ENCODE results near the gene SSUH2.

The SSUH2 gene

DNA sequence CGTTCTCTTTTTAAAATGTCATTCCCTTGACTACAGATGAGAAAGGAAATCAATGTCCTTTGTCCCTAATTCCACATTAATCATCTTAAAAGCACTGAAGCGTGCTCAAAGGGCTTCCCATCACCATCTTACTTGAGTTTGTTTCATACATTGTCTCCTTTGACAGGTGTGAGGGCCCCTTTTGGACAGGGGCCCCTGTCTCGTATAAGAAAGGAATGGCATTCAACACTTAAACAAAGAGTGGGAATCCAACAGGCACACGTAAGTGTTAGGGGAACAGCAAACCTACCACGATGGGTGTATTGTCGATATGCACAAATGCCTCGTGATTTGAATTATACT, 5.0 kb downstream of the SSUH2 start:
- DNase-seq: no peak

GRCh38 chr3:8638994-8639658, 5.5 kb downstream of the SSUH2 start:
- DNase-seq: no peak

GRCh38 chr3:8637348-8637747, 7.2 kb downstream of the SSUH2 start:
- no peak for DNase-seq

DNA sequence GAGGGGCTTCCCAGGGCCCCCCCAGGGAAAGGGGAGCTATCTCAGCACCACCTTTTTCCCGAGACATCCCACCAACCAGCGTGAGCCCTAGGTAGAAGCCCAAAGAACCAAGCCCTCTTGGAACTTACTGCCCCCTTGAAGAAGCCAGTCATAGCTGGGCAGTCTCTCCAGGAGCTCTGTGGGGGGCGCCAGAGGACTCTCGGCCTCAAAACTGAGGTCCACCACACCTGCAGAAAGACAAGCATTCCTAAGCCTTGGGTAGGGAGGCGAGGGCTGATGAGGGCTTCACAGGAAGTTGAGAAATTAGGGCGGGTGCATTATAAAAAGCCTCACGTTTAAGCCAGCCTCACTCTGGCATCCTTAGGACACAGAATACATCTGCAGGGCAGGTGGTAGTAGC, 9.0 kb downstream of the SSUH2 start:
- DNase-seq: no peak

DNA sequence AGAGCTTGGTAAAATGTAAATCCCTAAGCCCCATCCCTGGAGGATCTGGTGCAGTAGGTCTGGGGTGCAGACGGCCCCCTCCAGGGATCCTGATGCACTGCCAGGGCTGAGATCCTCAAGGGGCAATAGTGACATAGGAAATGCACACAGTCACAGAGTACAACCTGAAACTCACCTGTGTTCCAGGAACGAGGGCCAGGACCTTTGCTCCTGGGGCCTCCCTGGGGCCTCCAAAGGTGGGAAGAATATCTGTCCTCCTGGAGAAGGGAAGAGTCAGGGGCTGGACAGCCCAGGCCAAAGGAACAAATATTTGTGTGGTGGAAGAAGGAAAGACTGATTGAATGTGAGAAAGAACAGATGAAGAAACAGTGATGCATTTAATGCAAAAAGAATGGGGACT, 9.5 kb downstream of the SSUH2 start:
- DNase-seq: no peak

- DNase-seq: no peak
These were observed 12.0 kb downstream of the SSUH2 start for GRCh38 chr3:8632402-8633237.

DNA sequence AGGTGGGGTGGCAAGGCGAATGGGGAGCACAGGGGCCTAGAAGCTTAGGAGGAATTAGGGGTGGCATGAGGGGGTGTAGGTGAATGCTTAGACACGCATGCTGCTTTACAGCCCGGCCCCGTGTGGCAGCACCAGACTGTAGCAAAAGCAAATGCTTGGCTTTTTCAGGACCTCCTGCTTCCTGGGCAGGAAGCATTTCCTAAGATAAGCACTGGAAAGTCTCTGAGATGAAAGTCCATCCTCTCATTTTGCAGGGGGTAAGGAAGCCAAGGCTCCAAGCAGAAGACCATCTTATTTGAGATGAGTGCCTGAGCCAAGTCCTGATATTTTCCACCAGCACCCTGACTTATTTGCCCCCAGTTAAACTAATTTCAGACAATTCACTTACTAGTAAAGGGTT, 12.9 kb downstream of the SSUH2 start:
- no peak for DNase-seq

- DNase-seq: peak in 1 of 2 donors; percentile 63
These were observed 15.2 kb downstream of the SSUH2 start for GRCh38 chr3:8629151-8630021.

- no peak for DNase-seq
These were observed 16.6 kb downstream of the SSUH2 start for GRCh38 chr3:8627949-8628348.

- no peak for DNase-seq
These were observed 17.2 kb downstream of the SSUH2 start for GRCh38 chr3:8627201-8627940.

- DNase-seq: no peak
These were observed 18.6 kb downstream of the SSUH2 start for GRCh38 chr3:8625991-8626390.

- no peak for DNase-seq
These were observed 20.0 kb downstream of the SSUH2 start for GRCh38 chr3:8624612-8625011.

DNA sequence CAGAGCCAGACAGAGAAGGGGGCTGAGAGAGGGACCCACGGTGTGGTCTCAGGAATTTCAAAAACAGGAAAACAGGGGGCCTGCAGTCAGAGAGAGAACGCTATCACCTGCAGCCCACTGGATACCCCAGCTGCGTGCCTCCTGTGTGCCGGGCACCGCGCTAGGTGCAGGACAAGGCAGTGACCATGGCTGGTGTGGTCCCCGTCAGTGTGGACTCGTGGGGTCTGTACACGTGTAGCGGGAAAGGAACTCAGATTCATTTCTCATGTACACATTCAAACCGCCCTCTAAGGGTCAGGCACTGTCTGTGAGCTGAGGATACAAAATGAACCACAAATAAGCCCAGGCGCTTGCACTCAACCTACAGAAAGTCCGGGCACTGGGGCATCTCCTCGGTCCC, 20.9 kb downstream of the SSUH2 start:
- DNase-seq: no peak

DNA sequence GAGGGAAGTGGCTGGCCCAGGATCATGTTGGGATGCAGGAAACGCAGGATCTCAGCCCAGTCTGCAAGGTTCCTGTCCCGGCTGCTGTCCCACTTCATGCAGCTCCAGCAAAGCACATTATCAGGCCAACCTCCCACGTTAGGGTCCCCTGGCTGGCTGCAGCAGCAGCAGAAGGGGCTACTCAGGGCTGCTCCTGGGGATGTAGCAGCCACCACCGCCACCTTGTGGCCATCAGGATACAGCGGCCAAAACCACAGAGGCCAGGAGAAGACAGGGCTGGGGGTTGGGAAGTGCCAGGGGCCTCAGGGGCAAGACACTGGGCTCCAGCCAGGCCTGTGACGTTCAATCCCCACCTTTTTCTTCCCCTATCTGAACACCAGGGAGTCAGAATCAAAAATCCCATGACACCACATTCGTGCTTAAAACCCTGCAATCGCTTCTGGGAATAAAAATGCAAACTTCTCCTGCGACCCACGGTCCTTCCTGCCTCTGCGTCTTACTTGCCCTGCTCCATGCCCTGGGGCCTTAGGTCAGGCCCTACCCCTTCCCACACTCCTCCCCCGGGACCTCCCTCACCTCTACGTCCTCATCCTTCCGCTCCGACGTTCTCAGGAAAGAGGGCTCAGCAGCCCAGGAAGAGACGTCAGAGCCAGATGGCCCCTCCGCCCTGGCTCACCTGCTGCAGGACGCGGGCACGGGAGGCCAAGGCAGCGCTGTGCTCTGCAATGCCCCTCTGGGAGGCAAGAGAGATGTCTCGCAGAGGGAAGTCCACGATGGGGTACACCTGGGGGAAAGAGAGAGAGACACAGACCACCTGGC, 21.5 kb downstream of the SSUH2 start:
- DNase-seq: no peak

GRCh38 chr3:8621872-8622271, 22.7 kb downstream of the SSUH2 start:
- no peak for DNase-seq

- DNase-seq: no peak
These were observed 23.5 kb downstream of the SSUH2 start for GRCh38 chr3:8621141-8621540.

DNA sequence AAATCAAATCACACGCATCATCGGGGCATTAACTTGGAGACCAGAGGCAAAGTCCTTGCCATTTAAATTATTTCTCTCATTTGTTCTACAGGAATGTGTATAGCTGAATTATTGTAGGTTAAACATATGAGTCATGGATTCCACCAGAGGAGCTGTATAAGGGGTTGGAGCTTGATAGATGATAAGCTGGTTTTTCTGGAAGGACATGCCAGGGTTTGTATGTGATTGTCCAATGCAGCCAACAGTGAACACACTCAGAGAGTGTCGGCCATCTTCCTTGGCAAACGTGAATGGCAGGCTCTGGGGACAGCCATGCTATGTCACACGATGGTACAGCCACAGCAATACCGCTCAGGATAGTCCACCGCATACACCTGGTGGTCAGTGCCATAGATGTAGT, 25.1 kb downstream of the SSUH2 start:
- DNase-seq: no peak

DNA sequence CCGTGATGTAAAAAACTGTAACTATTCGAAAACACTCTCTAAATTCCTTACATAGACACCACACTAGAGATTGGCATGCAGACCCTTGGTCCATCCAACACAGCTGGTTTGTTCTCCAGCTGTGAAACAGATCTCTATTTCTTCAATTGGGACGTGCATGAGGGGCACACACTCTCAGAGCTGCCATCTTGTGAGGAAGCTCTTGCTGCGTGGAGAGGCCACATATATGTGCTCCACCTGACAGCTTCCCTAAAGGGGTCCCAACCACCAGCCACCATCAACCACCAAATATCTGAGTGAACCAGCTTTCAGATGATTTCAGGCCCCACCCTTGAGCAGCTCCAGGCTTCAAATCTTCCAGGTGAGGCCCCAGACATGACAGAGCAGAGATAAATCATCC, 25.6 kb downstream of the SSUH2 start:
- DNase-seq: no peak

GRCh38 chr3:8617921-8618320, 26.7 kb downstream of the SSUH2 start:
- DNase-seq: no peak

- no peak for DNase-seq
These were observed 33.6 kb downstream of the SSUH2 start for GRCh38 chr3:8610951-8611350.

- DNase-seq: no peak
These were observed 35.7 kb downstream of the SSUH2 start for GRCh38 chr3:8608791-8609467.
